Neural progenitor cell (in vitro differentiated cells): ENCODE results near the gene SPDL1. TPM values are rescaled to one million over a fixed set of nuclear protein-coding genes. Genes with fewer than 3 reads are reported as not detected.

Source experiments
- DNase-seq: peaks from one replicate; pipeline ENCODE4 v3.0.0-alpha.2; 2016; ENCODE audit warnings: low spot score
- H2AFZ ChIP-seq: fragments of 200-600 bp; sonication (generic); replicated peaks from 2 replicates; pipeline ENCODE4 v1.6.1; 2016; ENCODE audit warnings: antibody characterized with exemption
- H3F3A ChIP-seq: fragments of 200-600 bp; sonication (generic); 2 replicates; pipeline ENCODE4 v1.6.1; 2016; ENCODE audit warnings: antibody characterized with exemption, low read depth
- H3K27ac ChIP-seq: fragments of 200-600 bp; sonication (generic); 2 replicates; pipeline ENCODE4 v1.5.1; 2016; ENCODE audit warnings: mild to moderate bottlenecking
- H3K27me3 ChIP-seq: fragments of 200-600 bp; sonication (generic); 2 replicates; pipeline ENCODE4 v1.6.1; 2016; ENCODE audit warnings: mild to moderate bottlenecking, moderate library complexity
- H3K36me3 ChIP-seq: fragments of 200-600 bp; sonication (generic); 2 replicates; pipeline ENCODE4 v1.5.1; 2016
- H3K4me1 ChIP-seq: fragments of 200-600 bp; sonication (generic); 2 replicates; pipeline ENCODE4 v1.6.1; 2016; ENCODE audit warnings: mixed run types
- H3K4me2 ChIP-seq: fragments of 200-600 bp; sonication (generic); 2 replicates; pipeline ENCODE4 v1.6.1; 2016
- H3K4me3 ChIP-seq: fragments of 200-600 bp; sonication (generic); 2 replicates; pipeline ENCODE4 v1.5.1; 2016
- H3K79me2 ChIP-seq: fragments of 200-600 bp; sonication (generic); 2 replicates; pipeline ENCODE4 v1.6.1; 2016; ENCODE audit warnings: low read depth
- H3K9ac ChIP-seq: fragments of 200-600 bp; sonication (generic); 2 replicates; pipeline ENCODE4 v1.6.1; 2016
- H3K9me3 ChIP-seq: fragments of 200-600 bp; sonication (generic); 2 replicates; pipeline ENCODE4 v1.5.1; 2016; ENCODE audit warnings: low read depth
- H4K20me1 ChIP-seq: fragments of 200-600 bp; sonication (generic); 2 replicates; pipeline ENCODE4 v1.6.1; 2016; ENCODE audit warnings: low read depth
- H3K27ac Mint-ChIP-seq: 3 replicates; pipeline ENCODE4 v1.8.0; 2021; ENCODE audit warnings: mixed read lengths
- H3K27me3 Mint-ChIP-seq: 2 replicates; pipeline ENCODE4 v1.8.0; 2022; ENCODE audit warnings: low read depth, mild to moderate bottlenecking, inconsistent platforms, moderate library complexity, mixed read lengths; ENCODE audit not compliant: insufficient read depth
- H3K36me3 Mint-ChIP-seq: 3 replicates; pipeline ENCODE4 v1.8.0; 2021; ENCODE audit warnings: mixed read lengths
- H3K4me1 Mint-ChIP-seq: 3 replicates; pipeline ENCODE4 v1.8.0; 2021; ENCODE audit warnings: mixed read lengths
- H3K4me3 Mint-ChIP-seq: 3 replicates; pipeline ENCODE4 v1.8.0; 2021; ENCODE audit warnings: mild to moderate bottlenecking, moderate library complexity, mixed read lengths
- H3K9me3 Mint-ChIP-seq: 3 replicates; pipeline ENCODE4 v1.8.0; 2020; ENCODE audit warnings: mixed read lengths
- EZH2 ChIP-seq: fragments of 200-600 bp; sonication (generic); IDR thresholded peaks from 2 replicates; pipeline ENCODE4 v1.6.1; 2017; ENCODE audit warnings: antibody characterized with exemption, mild to moderate bottlenecking, moderate library complexity
- EZH2phosphoT487 ChIP-seq: fragments of 200-600 bp; sonication (generic); IDR thresholded peaks from 2 replicates; pipeline ENCODE4 v1.6.1; 2017; ENCODE audit warnings: antibody characterized with exemption
- total RNA-seq: library from RNA; depleted of rRNA; stranded (reverse); fragments of >200 nt; gene quantifications from 2 replicates; pipeline ENCODE4 v1.2.3, GENCODE V29; 2015; ENCODE audit warnings: low replicate concordance
- TF ChIP-seq, protein P1 (sequence below): fragments of 200-600 bp; sonication (generic); IDR thresholded peaks from 2 replicates; pipeline ENCODE4 v1.5.1; 2017; ENCODE audit warnings: antibody characterized with exemption, mild to moderate bottlenecking

Gene SPDL1
- total RNA-seq, 1 donor from 2014 or later, result 91.4 TPM

- no peak for DNase-seq
- Mint-ChIP-seq H3K27ac (no peak overlapping the region), H3K4me1 (no peaks in the 10 kb centered on the region), H3K9me3 (no peaks in the 10 kb centered on the region), H3K36me3 (no peaks in the 10 kb centered on the region), H3K4me3 (no peak overlapping the region), H3K27me3 (peaks cover 2% of the 10 kb centered on the region)
- Histone ChIP-seq H3K9me3 (no peaks in the 10 kb centered on the region), H3K9ac (no peak overlapping the region), H3K4me3 (no peak overlapping the region), H2AFZ (no peak overlapping the region), H4K20me1 (no peaks in the 10 kb centered on the region), H3K79me2 (no peaks in the 10 kb centered on the region), H3F3A (no peaks in the 10 kb centered on the region), H3K27ac (no peak overlapping the region), H3K4me2 (no peak overlapping the region), H3K27me3 (peaks cover 6% of the 10 kb centered on the region), H3K36me3 (no peaks in the 10 kb centered on the region), H3K4me1 (no peaks in the 10 kb centered on the region)
- TF ChIP-seq EZH2, result no peak
These were observed 47.8 kb downstream of the SPDL1 start for GRCh38 chr5:169631360-169631759.

DNA sequence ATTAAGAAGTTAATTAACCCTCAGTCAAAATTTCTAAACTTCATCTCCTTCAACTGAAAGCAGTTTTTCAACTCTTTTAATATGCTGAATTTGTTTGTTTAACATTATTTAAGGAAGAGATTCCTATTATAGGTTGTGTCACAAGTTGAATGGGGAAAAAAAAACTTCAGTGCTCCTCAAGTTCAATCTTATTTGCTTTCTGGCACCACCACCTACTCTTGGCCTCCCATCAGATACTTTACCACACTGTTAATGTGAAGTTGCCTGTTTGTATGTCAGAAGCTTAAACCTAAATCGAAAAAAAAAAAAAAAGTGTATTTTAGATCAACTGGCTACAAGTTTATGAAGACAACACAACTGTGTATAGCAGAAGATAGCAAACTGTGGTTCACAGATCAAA is 49.4 kb downstream of the SPDL1 start:
- H3K9ac ChIP-seq, result no peak overlapping the region
- Mint-ChIP-seq H3K4me1 (peaks cover 3% of the 10 kb centered on the region), H3K27me3 (peaks cover 8% of the 10 kb centered on the region), H3K27ac (no peak overlapping the region), H3K36me3 (no peaks in the 10 kb centered on the region), H3K4me3 (no peak overlapping the region), H3K9me3 (no peaks in the 10 kb centered on the region)
- H3K4me2 ChIP-seq, result no peak overlapping the region
- H3K79me2 ChIP-seq, result no peaks in the 10 kb centered on the region
- peaks cover 22% of the 10 kb centered on the region for H3K27me3 ChIP-seq
- H3K27ac ChIP-seq, result no peak overlapping the region
- H2AFZ ChIP-seq, result no peak overlapping the region
- no peak for DNase-seq
- no peaks in the 10 kb centered on the region for H3K36me3 ChIP-seq
- H3K9me3 ChIP-seq, result no peaks in the 10 kb centered on the region
- H3K4me1 ChIP-seq, result peaks cover 3% of the 10 kb centered on the region
- no peak overlapping the region for H3K4me3 ChIP-seq
- no peaks in the 10 kb centered on the region for H3F3A ChIP-seq
- TF ChIP-seq, protein P1, sequence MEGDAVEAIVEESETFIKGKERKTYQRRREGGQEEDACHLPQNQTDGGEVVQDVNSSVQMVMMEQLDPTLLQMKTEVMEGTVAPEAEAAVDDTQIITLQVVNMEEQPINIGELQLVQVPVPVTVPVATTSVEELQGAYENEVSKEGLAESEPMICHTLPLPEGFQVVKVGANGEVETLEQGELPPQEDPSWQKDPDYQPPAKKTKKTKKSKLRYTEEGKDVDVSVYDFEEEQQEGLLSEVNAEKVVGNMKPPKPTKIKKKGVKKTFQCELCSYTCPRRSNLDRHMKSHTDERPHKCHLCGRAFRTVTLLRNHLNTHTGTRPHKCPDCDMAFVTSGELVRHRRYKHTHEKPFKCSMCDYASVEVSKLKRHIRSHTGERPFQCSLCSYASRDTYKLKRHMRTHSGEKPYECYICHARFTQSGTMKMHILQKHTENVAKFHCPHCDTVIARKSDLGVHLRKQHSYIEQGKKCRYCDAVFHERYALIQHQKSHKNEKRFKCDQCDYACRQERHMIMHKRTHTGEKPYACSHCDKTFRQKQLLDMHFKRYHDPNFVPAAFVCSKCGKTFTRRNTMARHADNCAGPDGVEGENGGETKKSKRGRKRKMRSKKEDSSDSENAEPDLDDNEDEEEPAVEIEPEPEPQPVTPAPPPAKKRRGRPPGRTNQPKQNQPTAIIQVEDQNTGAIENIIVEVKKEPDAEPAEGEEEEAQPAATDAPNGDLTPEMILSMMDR, result no peak
- TF ChIP-seq EZH2 (no peak), EZH2phosphoT487 (no peak)
- no peaks in the 10 kb centered on the region for H4K20me1 ChIP-seq

DNA sequence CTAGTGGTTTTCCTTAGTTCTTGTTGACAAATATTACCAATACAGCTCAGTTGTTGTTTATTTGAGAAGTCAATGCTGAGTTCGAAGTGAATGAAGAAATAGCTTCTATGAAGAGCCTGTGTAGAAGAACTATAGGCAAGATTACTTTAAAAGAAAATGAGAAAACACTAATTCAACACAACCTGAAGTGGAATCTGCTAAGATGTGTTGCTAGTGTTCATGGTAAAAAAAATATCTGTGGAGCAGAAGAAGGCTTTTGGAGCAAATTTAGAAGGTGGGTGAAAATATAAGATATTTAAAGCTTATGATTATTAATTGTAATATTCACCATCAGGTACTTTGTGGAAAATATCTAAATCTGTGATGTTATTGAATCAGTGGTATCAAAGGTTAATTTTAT is 51.0 kb downstream of the SPDL1 start:
- Histone ChIP-seq H3K27me3 (peaks cover 28% of the 10 kb centered on the region), H3K4me3 (no peak overlapping the region), H4K20me1 (no peaks in the 10 kb centered on the region), H3K27ac (no peak overlapping the region), H2AFZ (no peak overlapping the region), H3K79me2 (no peaks in the 10 kb centered on the region), H3K4me1 (peaks cover 3% of the 10 kb centered on the region), H3K9ac (no peak overlapping the region), H3F3A (no peaks in the 10 kb centered on the region), H3K9me3 (no peaks in the 10 kb centered on the region), H3K36me3 (no peaks in the 10 kb centered on the region), H3K4me2 (no peak overlapping the region)
- TF ChIP-seq, protein P1, result no peak
- TF ChIP-seq EZH2phosphoT487 (no peak), EZH2 (no peak)
- Mint-ChIP-seq H3K36me3 (no peaks in the 10 kb centered on the region), H3K27ac (no peak overlapping the region), H3K27me3 (peaks cover 8% of the 10 kb centered on the region), H3K9me3 (peaks cover 6% of the 10 kb centered on the region), H3K4me3 (no peak overlapping the region), H3K4me1 (peaks cover 3% of the 10 kb centered on the region)
- DNase-seq, result no peak

- no peaks in the 10 kb centered on the region for H3K79me2 ChIP-seq
- no peak overlapping the region for H3K4me2 ChIP-seq
- H3F3A ChIP-seq, result no peaks in the 10 kb centered on the region
- H3K36me3 Mint-ChIP-seq, result no peaks in the 10 kb centered on the region
- no peak overlapping the region for H3K27ac ChIP-seq
- no peak overlapping the region for H3K27ac Mint-ChIP-seq
- H3K4me1 Mint-ChIP-seq, result peaks cover 3% of the 10 kb centered on the region
- H3K4me3 Mint-ChIP-seq, result no peak overlapping the region
- H3K27me3 ChIP-seq, result peaks cover 28% of the 10 kb centered on the region
- peaks cover 3% of the 10 kb centered on the region for H3K4me1 ChIP-seq
- no peak for DNase-seq
- H3K9me3 ChIP-seq, result no peaks in the 10 kb centered on the region
- peaks cover 8% of the 10 kb centered on the region for H3K27me3 Mint-ChIP-seq
- H4K20me1 ChIP-seq, result no peaks in the 10 kb centered on the region
- H3K9ac ChIP-seq, result no peak overlapping the region
- H3K36me3 ChIP-seq, result no peaks in the 10 kb centered on the region
- peaks cover 6% of the 10 kb centered on the region for H3K9me3 Mint-ChIP-seq
- TF ChIP-seq, protein P1, result no peak
- TF ChIP-seq EZH2phosphoT487 (no peak), EZH2 (no peak)
- H2AFZ ChIP-seq, result no peak overlapping the region
- no peak overlapping the region for H3K4me3 ChIP-seq
These were observed 52.4 kb downstream of the SPDL1 start for GRCh38 chr5:169635936-169636335.
